NCI-H187 (cell line): ENCODE measurements around the gene C2CD4C.
"Not testable (repeated sequence)": the region's sequence is repeated elsewhere in the genome, so short reads cannot be mapped to it uniquely, and the experiment has no call there.

Experiments
- DNase-seq, 2 experiments: peaks; one replicate each; lab custom pipeline; 2025; lab: John Stamatoyannopoulos, UW

Gene C2CD4C

GRCh38 chr19:438416-438958 is 29.5 kb upstream of the C2CD4C start:
- no peak for DNase-seq

DNA sequence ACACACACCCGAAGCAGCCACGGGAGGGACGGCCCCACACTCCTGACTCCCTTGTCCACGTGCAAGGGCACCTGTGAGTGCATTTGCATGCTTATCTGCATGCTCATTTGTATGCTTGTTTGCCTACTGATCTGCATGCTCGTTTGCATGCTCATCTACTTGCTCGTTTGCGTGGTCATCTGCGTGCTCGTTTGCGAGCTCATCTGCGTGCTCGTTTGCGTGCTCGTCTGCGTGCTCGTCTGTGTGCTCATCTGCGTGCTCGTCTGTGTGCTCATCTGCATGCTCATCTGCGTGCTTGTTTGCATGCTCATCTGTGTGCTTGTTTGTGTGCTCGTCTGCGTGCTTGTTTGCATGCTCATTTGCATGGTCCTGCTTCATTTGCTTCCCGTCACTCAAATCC is 28.1 kb upstream of the C2CD4C start:
- DNase-seq = no peak

- DNase-seq = no peak
These were observed 27.5 kb upstream of the C2CD4C start for GRCh38 chr19:436413-436950.

- no peak for DNase-seq
These were observed 26.9 kb upstream of the C2CD4C start for GRCh38 chr19:435707-436412.

DNA sequence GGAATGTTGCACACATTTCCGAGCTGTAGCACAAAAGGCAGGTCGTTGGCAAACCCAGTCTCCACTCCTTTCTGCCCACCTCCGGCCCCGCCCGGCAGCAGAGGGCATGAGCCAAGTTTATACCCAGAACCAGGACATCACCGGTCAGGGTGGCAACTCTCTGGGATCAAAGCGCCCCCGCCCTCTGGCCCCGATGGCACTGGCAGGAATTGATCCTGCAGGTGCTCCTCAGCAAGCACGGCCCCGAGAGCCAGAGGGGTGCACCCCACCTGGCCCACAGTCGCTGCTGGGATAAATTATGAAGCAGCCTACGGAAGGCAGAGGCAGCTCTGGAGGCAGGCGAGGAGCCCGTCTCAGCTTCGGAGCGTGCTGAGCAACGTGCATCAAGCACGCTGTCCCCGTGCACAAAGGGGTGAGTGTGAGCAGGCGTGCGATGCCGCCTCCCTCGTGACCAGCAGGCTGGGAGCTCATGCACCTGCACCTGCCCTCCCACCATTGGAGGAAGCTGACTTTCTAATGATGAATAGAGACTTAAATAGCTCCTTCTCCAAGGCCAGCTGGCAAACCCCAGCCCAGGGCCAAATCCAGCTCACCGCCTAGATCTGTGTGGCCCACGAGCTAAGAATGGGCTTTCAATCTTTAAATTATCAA is 26.2 kb upstream of the C2CD4C start:
- no peak for DNase-seq

DNA sequence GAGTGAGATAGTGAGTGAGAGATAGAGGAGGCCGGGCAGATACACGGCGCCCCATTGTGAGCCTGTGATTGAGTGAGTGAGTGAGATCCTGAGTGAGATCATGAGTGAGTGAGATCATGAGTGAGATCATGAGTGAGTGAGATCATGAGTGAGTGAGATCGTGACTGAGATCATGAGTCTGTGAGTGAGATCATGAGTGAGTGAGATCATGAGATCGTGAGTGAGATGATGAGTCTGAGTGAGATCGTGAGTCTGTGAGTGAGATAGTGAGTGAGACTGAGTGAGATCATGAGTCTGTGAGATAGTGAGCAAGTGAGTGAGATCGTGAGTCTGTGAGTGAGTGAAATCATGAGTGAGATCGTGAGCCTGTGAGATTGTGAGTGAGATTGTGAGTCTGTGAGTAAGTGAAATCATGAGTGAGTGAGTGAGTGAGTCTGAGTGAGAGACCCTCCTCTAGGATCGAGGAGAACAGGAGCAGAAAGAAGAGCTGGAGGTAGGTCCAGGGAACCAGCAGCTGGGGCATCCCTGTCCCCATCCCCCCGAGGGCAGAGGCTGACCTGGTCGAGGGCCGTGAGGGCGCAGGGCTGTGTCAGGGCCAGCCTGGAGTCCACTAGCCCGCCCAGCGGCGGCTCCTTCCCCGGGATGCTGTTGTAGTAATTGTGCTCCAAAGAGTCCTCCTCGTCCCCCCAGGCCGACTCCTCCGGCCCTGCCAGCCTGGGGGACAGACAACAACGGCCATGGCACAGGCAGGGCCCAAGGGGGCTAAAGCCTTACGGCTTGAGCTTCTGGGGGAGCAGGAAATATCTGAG is 25.4 kb upstream of the C2CD4C start:
- no peak for DNase-seq

DNA sequence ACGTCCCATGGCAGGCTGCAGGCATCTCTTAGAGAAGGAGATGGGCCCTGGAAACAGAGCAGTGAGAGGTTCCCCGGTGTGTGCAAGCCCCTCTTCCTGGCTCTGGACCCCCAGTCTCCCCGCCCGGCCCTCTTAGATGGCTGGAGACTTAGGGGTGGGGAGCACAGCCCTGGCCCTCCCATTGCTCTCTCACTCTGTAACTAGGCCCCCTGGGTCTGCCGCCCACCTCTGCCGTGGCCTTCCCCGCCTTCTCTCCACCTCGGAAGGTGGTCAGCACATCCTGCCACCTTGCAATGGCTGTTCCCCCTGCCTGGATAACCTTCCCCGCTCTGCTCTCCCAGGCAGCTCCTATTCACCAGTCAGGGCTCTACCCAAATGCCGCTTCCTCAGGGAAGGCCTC is 21.8 kb upstream of the C2CD4C start:
- no peak for DNase-seq

DNA sequence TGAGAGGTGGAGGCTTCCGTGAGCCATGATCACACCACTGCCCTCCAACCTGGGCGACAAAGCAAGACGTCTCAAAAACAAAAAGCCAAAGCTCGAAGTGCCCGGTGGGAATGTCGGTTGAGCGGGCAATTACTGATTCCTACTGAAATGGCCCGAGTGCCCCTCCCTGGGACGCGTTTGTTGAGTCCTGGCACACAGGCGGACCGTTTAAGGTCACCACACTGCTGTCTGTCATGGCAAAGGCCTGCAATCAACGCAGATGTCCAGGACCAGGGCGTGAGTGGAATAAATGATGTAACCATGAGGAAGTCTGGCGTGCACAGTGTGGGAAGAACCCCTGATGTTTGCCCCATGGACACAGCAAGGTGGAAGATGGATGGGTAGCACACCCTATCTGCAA is 19.2 kb upstream of the C2CD4C start:
- no peak for DNase-seq

- not testable (repeated sequence) for DNase-seq
These were observed 18.7 kb upstream of the C2CD4C start for GRCh38 chr19:427675-428074.

DNA sequence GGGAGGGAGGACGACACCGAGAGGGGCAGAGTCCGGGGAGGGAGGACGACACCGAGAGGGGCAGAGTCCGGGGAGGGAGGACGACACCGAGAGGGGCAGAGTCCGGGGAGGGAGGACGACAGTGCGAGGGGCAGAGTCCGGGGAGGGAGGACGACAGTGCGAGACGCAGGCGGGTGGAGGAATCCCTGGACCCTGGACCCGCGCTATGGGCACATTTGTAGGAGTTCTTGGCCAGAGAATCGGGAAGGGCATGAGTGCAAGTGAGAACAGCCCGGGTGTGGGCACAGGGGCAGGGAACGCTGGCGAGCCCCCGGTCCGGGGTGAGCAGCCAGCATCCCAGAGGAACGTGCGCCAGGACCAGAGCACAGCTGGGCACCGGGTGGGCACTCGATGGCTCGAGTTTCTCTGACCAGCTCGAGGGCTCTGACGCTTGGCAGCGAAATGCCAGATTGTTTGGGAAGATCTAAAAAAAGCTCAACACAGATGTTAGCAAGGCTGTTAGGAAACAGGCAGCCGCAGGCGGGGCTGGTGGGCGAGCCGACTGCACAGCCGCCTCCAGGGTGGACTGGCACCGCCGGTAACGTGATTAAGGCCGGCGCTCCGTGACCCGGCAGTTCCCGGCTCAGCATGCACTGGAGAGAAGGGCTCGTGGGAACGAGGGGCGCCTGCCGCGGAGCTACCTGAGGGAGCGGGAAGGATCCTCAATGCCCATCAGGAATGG is 17.9 kb upstream of the C2CD4C start:
- DNase-seq = no peak

DNA sequence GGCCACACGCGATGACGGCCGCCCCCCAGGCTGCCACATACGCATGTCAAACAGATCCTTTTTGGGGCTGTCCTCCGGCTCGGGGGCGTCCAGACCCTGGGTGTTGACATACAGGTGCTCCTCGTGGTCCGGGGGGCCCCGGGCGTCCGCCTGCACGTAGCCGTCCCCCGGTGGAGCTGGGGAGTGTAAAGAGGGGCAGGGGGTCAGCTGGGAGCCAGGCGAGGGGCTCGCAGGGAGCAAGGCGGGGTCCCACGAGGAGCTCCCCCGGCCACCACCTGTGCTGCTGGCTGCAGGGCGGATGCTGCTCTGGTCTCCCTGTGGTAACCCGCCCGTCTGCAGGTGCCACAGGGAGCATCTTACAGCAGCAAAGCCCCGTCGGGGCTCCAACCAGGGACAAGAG is 16.1 kb upstream of the C2CD4C start:
- DNase-seq = no peak

GRCh38 chr19:424546-424945 is 15.6 kb upstream of the C2CD4C start:
- no peak for DNase-seq

- no peak for DNase-seq
These were observed 14.9 kb upstream of the C2CD4C start for GRCh38 chr19:423691-424466.

DNA sequence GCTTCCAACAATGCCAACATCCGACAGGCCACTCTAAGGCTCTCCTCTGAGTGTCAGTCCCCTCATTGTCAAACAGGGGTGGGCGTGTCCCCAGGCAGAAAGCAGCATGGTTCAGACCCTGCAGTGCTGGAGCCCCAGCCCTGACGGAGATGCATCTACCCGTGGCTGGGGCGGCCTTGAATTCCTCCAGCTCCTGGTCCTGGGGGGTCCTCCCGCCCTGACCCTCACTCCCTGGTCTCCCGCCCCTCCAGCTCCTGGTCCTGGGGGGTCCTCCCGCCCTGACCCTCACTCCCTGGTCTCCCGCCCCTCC is 13.9 kb upstream of the C2CD4C start:
- not testable (repeated sequence) for DNase-seq

DNA sequence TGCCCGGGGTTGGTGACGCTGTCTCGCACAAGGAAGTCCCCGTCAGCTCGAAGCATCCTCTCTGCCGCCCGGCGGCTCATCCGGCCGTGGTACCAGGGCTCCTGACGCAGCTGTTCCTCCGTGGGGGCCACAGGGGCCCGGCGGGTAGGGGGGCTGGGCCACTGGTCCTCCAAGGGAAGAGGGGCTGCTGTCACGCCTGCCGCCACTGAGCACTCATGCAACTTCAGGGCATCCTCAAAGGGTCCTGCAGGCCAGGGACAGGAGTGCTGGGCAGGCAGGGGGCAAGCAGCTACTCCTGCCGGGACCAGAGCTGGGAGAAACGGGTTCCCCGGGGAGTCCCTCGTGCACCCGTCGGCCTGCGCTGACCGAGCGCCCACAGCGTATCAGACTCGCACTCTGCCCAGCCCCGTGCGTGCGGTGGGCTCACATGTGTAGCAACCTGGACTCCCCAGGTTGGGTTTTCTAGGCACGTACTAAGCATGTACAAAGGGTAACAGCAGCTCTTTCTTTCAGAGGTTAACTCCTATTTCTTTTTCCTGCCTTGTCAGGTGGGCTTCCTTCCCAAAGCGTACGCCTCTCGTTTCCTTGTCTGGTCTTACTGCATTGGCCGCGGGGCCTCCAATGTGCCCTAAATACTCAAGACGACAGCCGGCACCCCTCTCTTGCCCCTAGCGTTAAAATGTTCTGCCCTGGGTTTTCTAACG is 13.4 kb upstream of the C2CD4C start:
- no peak for DNase-seq

DNA sequence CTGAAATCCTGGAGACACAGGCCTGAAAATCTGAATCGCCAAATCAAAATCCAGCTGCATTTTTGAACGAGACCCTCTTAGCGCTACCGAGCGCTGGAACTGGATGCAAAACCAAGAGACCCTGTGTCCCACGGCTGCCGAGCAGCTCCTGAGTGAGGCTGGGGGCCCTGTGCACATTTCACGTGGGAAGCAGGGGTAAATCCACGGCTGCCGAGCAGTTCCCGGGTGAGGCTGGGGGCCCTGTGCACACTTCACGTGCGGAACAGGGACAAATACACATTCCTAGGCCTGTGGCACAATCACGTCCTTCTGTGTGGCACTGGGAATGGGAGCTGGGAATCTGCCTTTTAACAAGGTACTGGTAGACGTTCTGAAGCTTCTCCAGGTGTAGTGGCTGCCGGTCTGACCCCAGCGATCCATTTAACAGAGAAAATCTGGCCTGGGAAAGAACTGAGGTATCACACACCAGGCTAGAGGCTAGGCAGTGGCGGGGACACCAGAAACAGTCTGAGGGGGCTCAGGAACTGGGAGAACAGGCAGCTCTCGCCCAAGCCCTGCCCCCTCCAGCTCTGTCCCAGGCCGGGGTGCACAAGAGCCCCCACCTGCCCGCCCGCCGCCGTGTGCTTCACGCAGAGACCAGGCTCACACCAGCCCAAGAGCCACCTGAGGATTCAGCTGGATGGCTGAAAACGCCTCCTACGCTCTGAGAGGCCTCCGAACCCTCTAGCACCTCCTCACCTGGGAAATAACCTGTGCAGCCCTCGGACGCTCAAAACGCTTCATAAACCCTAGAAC is 11.0 kb upstream of the C2CD4C start:
- no peak for DNase-seq

DNA sequence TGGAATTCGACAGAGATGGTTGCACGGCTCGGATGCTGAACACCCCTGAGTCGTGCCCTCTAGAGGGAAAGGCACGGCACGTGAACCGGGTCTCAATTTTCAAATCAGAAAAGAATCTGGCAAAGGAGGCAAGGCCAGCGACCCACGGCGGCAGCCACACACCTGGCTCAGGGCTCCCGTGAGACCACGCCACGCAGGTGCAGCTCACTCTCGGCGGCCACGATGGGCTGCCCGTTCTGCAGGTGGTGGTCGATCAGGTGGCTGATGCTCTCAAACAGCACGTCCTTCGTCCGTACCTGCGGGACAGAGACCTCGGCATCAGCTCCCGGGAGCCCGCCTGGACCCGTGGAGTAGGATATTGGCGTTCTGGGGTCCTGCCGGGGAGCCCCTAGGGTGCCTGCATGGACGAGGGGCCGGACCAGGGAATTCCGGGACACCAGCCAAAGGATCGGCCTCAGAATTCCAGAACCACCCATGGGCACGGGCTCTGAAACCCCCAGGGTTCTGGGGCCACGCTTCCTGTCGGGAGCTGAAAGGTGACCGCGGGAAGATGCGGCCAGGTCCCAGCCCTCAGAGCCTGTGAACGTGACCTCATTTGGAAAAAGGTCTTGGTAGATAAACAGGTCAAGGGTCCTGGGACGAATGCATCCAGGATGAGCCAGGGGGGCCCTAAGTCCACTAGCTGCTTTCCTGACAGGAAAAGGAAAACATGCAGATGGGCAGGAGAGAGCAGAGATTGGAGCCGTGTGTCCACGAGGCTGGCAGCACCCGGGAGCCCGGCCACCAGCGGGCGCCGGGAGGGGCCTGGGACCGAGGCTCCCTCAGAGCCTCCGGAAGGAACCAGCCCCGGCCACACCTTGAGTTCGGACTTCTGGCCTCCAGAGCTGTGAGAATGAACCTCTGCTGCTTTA is 10.1 kb upstream of the C2CD4C start:
- DNase-seq = no peak

DNA sequence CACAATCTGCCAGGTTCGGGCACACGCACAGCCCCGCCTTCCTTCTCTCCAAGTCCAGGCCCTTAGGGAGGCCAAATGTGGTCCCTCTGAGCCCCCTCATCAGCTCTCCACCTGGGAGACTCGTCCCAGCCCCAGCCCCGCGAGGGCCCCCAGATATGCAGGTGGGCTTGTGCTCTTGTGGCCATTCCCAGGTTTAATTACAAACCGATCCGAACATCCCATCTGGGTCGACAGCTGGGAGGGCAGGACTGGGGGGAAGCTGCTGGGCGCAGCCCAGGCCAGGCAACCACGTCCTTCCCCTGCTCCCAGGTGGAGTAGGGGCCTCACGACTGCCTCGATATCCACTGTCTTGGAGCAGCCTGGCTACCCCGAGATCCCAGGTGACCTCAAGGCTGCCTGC is 7.5 kb upstream of the C2CD4C start:
- no peak for DNase-seq

- no peak for DNase-seq
These were observed 6.3 kb upstream of the C2CD4C start for GRCh38 chr19:415292-415691.
